Activated T-cell treated with anti-CD3 and anti-CD28 coated beads, Interleukin-2, amount 50 U/mL, for 24 hours (primary cell): Measurements from ENCODE around the gene PHYKPL.
A peak's percentile ranks its signal among the peaks of the same experiment; 100 is the strongest.
"Not testable (repeated sequence)": the region's sequence is repeated elsewhere in the genome, so short reads cannot be mapped to it uniquely, and the experiment has no call there.

Source experiments
- DNase-seq: peaks from one replicate; pipeline ENCODE4 v3.0.0-alpha.2; 2020
- H3K27ac Mint-ChIP-seq: 2 replicates; pipeline ENCODE4 v1.8.0; 2020; ENCODE audit warnings: mild to moderate bottlenecking, mixed read lengths
- H3K27me3 Mint-ChIP-seq: 2 replicates; pipeline ENCODE4 v1.8.0; 2020; ENCODE audit warnings: mixed read lengths
- H3K36me3 Mint-ChIP-seq: 2 replicates; pipeline ENCODE4 v1.8.0; 2020; ENCODE audit warnings: low read depth, mixed read lengths
- H3K4me1 Mint-ChIP-seq: 2 replicates; pipeline ENCODE4 v1.8.0; 2020; ENCODE audit warnings: low read depth, mixed read lengths
- H3K4me3 Mint-ChIP-seq: 2 replicates; pipeline ENCODE4 v1.8.0; 2020; ENCODE audit warnings: mild to moderate bottlenecking, moderate library complexity, mixed read lengths
- H3K9me3 Mint-ChIP-seq: 2 replicates; pipeline ENCODE4 v1.8.0; 2020; ENCODE audit warnings: mixed read lengths

PHYKPL gene

DNA sequence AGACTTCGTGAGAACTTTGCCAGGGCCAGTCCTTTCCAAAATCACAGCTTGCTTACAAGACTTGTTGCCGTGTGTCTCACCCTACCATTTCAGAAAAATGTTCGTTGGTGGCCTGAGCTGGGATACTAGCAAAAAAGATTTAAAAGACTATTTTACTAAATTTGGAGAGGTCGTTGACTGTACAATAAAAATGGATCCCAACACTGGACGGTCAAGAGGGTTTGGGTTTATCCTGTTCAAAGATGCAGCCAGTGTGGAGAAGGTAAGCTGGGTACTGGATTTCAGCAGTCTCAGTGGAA is 26.9 kb downstream of the PHYKPL start:
- H3K27ac Mint-ChIP-seq, result peak overlapping the region; percentile 94
- H3K4me3 Mint-ChIP-seq, result peak overlapping the region; percentile 91
- H3K4me1 Mint-ChIP-seq, result peaks cover 42% of the 10 kb centered on the region
- H3K9me3 Mint-ChIP-seq, result no peaks in the 10 kb centered on the region
- H3K36me3 Mint-ChIP-seq, result peaks cover 59% of the 10 kb centered on the region
- H3K27me3 Mint-ChIP-seq, result peaks cover 2% of the 10 kb centered on the region
- no peak for DNase-seq

DNA sequence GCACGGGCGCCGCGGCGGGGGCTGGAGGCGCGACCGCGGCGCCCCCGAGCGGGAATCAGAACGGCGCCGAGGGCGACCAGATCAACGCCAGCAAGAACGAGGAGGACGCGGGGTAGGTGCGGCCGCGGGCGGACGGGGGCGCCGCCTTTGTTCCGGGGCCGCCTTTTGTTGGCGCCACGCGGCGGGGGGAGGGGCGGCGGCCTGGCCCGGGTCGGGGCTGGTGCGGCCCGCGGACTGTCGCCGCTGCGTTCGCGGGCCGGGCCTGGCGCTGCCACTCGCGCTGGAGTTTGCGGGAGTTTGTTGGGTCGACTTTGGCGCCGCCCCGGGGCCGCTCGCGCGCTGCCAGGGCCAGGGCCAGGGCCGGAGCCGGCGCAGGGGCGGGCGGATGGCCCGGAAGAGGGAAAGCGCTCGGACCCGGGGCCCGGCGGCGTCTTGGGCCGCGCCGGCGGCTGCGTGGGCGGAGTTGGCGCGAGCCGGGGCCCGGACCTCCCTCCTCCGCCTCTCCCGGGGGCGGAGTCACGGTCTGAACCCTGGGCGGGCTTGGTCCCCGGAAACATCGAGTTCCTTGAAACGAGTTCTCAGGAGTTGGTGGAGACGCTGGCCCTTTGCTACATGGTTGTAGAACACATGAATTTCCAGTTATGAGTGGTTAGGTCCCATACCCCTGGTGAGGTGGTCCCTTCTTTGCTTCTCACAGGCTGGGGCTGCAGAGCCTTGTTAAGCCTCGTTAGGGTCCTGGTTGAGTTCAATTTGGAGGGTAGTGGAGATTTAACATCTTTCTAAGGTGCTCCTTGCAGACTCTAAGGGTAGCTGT is 27.5 kb downstream of the PHYKPL start:
- Mint-ChIP-seq H3K4me1 (peaks cover 39% of the 10 kb centered on the region), H3K36me3 (peaks cover 54% of the 10 kb centered on the region), H3K9me3 (no peaks in the 10 kb centered on the region), H3K4me3 (peak overlapping the region; percentile 96), H3K27me3 (peaks cover 2% of the 10 kb centered on the region), H3K27ac (peak overlapping the region; percentile 94)
- peak; percentile 83 for DNase-seq

DNA sequence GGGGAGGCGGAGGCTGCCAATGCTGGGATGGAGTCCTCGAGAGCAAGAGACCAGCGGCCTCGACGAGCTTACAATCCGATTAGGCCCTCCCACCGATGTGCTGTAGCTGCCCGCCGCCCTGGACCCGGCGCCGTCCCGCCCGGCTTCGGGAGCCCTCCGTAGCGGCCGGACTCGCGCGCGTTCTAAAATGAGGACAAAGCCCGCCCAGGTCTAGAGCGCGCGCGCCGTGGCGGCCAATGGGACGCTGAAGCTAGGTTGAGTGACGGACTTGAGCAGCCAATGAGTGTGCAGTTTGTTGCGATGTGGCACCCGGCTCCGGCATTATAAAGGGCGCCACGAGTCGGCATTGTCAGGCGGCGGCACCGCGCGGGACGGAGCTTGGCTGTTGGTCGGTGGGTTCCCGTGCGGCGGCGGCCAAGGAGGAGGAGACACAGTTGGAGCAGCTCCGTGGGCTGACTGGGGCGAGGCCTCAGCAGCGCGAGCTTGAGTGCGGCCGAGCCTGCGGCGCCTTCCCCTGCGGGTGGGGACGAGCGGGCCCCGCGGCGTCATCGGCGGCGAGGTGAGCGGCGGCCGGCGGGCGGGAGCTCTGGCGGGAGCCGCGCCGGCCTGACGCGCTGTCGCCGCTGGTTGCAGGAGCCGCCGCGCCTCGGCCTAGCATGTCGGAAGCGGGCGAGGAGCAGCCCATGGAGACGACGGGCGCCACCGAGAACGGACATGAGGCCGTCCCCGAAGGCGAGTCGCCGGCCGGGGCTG is 28.2 kb downstream of the PHYKPL start, which contains the start of gene HNRNPAB:
Gene HNRNPAB (plus strand): TSS at position 352 of the 753 bp plus-strand sequence. CDS start 305 bp downstream, at position 657.
- DNase-seq, result peak; percentile 98
- peaks cover 46% of the 10 kb centered on the region for H3K36me3 Mint-ChIP-seq
- H3K4me1 Mint-ChIP-seq, result peaks cover 36% of the 10 kb centered on the region
- peak within 1 kb of the TSS; percentile 96 for H3K4me3 Mint-ChIP-seq
- H3K27me3 Mint-ChIP-seq, result peaks cover 2% of the 10 kb centered on the region
- H3K9me3 Mint-ChIP-seq, result no peaks in the 10 kb centered on the region
- peak within 1 kb of the TSS; percentile 100 for H3K27ac Mint-ChIP-seq

DNA sequence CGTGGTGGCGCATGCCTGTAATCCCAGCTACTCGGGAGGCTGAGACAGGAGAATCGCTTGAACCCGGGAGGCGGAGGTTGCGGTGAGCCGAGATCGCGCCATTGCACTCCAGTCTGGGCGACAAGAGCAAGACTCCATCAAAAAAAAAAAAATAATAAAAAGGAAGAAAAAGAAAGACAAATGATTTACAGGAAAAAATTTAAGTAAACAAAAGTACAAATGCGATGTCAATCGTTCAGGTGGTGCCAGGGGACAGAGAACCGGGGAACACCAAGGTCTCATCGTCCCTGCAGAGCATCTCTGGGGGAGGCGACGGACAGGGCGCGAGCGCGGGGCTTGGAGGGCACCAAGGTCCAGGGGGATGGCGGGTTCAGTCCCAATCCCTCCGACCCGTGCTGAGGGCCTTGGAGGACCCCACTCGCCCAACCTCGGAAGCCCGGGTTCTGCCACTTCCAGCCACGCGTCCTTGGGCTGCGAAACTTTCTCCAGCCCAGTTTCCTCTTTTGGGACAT is 28.9 kb downstream of the PHYKPL start:
- peaks cover 39% of the 10 kb centered on the region for H3K36me3 Mint-ChIP-seq
- peak overlapping the region; percentile 100 for H3K27ac Mint-ChIP-seq
- peak overlapping the region; percentile 96 for H3K4me3 Mint-ChIP-seq
- peaks cover 2% of the 10 kb centered on the region for H3K27me3 Mint-ChIP-seq
- H3K9me3 Mint-ChIP-seq, result no peaks in the 10 kb centered on the region
- H3K4me1 Mint-ChIP-seq, result peaks cover 30% of the 10 kb centered on the region
- no peak for DNase-seq

DNA sequence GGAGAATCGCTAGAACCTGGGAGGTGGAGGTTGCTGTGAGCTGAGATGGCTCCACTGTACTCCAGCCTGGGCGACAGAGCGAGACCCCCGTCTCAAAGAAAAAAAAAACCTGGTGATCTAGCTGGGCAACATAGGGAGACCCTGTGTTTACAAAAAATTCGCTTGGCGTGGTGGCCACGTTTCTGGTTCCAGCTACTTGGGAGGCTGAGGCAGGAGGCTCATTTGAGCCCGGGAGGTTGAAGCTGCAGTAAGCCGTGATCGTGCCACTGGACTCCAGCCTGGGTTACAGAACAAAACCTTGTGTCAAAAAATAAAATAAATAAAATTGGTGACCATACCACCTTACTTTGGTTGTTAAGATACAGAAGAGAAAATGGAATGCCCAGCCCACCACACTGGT is 30.1 kb downstream of the PHYKPL start:
- Mint-ChIP-seq H3K36me3 (peaks cover 28% of the 10 kb centered on the region), H3K9me3 (no peaks in the 10 kb centered on the region), H3K27ac (peak overlapping the region; percentile 22), H3K27me3 (peaks cover 2% of the 10 kb centered on the region), H3K4me1 (peaks cover 23% of the 10 kb centered on the region), H3K4me3 (peak overlapping the region; percentile 70)
- DNase-seq, result peak; percentile 7

DNA sequence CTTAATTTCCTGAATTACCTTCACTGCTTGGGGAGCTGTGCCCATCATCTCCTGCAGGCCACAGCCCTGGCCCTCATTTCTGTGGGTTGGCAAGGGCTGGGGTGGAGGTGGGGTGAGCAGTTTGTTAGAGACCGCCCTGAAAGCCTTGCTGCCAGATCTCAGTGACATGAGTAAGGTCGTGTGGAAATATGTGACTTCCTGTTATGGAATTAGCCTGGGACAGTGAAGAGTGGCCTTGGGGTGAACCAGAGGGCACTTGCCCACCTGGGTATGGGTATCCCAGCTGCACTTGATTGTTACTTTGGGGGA is 30.7 kb downstream of the PHYKPL start:
- peaks cover 17% of the 10 kb centered on the region for H3K4me1 Mint-ChIP-seq
- no peak overlapping the region for H3K4me3 Mint-ChIP-seq
- H3K9me3 Mint-ChIP-seq, result no peaks in the 10 kb centered on the region
- peaks cover 21% of the 10 kb centered on the region for H3K36me3 Mint-ChIP-seq
- H3K27me3 Mint-ChIP-seq, result peaks cover 2% of the 10 kb centered on the region
- H3K27ac Mint-ChIP-seq, result no peak overlapping the region
- peak; percentile 20 for DNase-seq

DNA sequence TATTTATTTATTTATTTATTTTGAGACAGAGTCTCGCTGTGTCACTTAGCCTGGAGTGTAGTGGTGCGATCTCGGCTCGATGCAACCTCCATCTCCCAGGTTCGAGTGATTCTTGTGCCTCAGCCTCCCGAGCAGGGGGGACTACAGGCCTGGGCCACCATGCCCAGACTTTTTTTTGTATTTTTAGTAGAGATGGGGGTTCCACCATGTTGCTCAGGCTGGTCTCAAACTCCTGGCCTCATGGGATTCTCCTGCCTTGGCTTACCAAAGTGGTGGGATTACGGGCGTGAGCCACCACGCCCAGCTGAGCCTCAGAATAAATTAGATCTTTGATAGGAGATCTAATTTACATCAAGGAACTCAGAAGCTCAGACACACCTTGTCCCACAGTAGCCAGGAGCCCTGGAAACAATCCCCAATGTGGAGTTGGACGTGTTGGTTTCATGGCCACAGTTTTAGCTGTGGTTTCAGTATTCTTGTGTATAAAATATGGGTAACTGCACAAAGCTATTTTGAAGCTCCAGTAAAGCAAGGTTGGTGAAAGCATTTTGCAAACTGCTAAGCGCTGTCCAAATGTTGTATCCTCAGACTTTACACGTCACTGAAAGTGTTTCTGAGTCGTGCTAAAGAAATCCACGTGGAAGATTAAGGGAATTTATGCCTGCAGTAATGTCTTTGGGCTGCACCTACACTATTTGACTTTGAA is 31.2 kb downstream of the PHYKPL start:
- peaks cover 16% of the 10 kb centered on the region for H3K36me3 Mint-ChIP-seq
- no peak overlapping the region for H3K4me3 Mint-ChIP-seq
- H3K27ac Mint-ChIP-seq, result no peak overlapping the region
- peaks cover 2% of the 10 kb centered on the region for H3K27me3 Mint-ChIP-seq
- no peaks in the 10 kb centered on the region for H3K9me3 Mint-ChIP-seq
- peak; percentile 14 for DNase-seq
- H3K4me1 Mint-ChIP-seq, result peaks cover 12% of the 10 kb centered on the region

DNA sequence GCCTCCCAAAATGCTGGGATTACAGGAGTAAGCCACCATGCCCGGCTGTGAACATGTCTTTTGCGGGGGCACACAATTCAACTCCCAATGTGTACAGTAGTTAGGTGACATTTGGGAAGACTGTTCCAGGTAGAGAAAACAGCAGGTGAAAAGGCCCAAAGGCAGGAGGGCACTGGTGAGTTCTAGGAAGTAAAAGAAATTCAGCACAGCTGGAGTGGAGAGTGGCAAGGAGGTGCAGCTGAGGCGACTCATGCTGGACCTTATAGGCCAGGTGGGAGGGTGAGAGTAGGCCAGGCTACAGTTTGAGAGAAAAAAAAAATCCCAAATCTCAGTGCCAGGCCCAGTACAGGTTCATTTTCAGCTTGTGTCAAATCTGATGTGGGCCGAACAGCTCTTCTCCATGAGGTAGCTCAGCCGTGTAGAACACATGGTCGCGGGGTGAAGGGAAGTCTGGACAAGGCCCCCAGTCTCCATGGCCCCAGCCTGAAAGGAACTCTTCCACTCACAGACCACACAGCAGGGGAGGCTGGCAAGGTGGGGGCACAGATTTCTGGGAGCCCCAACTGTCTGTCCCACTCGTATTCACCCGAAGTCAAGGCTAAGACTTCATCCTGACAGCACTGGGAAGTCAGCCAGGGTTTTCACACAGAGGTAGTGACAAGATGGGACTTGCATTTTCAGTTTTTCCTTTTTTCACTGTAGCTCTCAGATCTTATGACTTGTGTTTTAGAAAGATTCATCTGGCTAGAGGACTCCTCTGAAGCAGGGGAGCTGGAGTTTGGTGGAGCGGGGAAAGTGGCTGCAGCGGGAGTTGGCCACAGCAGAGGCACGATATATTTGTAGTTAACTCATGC is 32.8 kb downstream of the PHYKPL start:
- peak; percentile 17 for DNase-seq
- Mint-ChIP-seq H3K4me3 (no peak overlapping the region), H3K27ac (no peak overlapping the region), H3K36me3 (peaks cover 4% of the 10 kb centered on the region), H3K9me3 (no peaks in the 10 kb centered on the region), H3K27me3 (peaks cover 2% of the 10 kb centered on the region), H3K4me1 (peaks cover 6% of the 10 kb centered on the region)

DNA sequence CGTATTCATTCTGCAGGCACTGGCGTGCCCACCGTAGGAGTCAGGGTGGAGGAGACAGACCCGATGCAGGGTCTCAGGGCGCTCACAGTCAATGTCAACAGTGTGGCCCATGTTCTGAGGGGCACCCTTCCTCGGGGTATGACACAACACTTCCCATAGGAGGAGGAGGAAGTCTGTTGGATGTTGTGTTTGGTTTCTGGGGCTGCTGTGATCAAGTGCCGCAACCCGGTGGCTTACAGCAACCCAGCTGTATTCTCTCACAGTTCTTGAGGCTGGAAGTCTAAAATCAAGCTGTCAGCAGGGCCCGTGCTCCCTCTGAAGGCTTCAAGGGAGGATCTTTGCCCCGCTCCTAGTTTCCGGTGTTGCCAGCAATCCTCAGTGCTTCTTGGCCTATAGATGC is 33.9 kb downstream of the PHYKPL start:
- Mint-ChIP-seq H3K27ac (no peak overlapping the region), H3K27me3 (peaks cover 11% of the 10 kb centered on the region), H3K4me1 (peaks cover 11% of the 10 kb centered on the region), H3K4me3 (no peak overlapping the region), H3K36me3 (no peaks in the 10 kb centered on the region), H3K9me3 (no peaks in the 10 kb centered on the region)
- peak; percentile 9 for DNase-seq

DNA sequence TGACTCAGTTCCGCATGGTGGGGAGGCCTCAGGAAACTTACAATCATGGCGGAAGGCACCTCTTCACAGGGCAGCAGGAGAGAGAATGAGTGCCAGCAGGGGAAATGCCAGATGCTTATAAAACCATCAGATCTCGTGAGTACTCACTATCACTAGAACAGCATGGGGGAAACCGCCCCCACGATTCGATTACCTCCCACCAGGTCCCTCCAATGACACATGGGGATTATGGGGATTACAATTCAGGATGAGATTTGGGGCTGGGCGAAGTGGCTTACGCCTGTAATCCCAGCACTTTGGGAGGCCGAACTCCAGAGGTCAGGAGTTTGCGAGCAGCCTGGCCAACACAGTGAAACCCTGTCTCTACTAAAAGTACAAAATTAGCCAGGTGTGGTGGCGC is 34.5 kb downstream of the PHYKPL start:
- H3K27ac Mint-ChIP-seq, H3K36me3 Mint-ChIP-seq, H3K9me3 Mint-ChIP-seq, H3K4me3 Mint-ChIP-seq: not testable (repeated sequence)
- DNase-seq, result peak; percentile 11
- peaks cover 15% of the 10 kb centered on the region for H3K4me1 Mint-ChIP-seq
- peaks cover 16% of the 10 kb centered on the region for H3K27me3 Mint-ChIP-seq

DNA sequence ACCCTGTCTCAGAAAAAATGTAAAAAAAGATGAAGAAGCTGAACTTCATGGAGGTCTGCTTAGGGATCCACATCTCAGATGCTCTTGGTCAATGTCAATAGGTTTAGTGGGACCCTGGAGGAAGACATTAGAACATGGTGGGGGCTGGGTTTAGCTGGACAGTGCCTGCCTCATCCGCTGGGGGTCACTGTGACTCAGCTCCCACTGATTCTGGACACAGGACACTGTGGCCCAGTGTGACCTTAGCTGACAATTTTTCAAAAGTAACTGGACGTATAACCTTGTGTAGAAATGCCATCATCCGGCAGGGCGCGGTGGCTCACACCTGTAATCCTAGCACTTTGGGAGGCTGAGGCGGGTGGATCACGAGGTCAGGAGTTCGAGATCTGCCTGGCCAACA is 35.6 kb downstream of the PHYKPL start:
- no peaks in the 10 kb centered on the region for H3K9me3 Mint-ChIP-seq
- no peaks in the 10 kb centered on the region for H3K36me3 Mint-ChIP-seq
- DNase-seq, result no peak
- H3K4me1 Mint-ChIP-seq, result peaks cover 17% of the 10 kb centered on the region
- H3K27ac Mint-ChIP-seq, result no peak overlapping the region
- peaks cover 23% of the 10 kb centered on the region for H3K27me3 Mint-ChIP-seq
- H3K4me3 Mint-ChIP-seq, result no peak overlapping the region

DNA sequence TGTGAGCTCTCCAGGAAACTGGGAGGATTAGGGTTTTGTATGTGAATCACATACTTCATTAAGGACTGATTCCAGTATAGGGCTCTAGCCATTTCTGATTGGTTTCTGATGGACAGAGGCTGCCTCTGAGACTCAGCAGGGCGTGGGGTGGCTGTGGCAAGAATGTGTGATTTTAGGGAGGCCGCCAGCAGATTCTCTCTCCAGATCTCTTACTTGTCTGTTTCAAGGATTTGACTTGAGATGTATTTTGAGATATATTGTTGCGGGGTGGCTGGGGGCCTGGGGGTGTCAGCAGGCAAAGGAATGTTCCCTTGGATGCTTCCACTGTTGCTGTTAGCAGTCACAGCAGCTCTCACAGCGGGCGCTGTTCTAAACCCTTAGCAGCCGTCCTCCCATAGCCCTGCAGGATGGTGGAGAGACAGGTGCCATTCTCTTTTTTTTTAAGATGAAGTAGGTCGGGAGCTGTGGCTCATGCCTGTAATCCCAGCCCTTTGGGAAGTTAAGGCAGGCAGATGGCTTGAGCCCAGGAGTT is 36.3 kb downstream of the PHYKPL start:
- Mint-ChIP-seq H3K27ac (no peak overlapping the region), H3K36me3 (no peaks in the 10 kb centered on the region), H3K9me3 (no peaks in the 10 kb centered on the region), H3K27me3 (peaks cover 25% of the 10 kb centered on the region), H3K4me3 (no peak overlapping the region), H3K4me1 (peaks cover 17% of the 10 kb centered on the region)
- no peak for DNase-seq

DNA sequence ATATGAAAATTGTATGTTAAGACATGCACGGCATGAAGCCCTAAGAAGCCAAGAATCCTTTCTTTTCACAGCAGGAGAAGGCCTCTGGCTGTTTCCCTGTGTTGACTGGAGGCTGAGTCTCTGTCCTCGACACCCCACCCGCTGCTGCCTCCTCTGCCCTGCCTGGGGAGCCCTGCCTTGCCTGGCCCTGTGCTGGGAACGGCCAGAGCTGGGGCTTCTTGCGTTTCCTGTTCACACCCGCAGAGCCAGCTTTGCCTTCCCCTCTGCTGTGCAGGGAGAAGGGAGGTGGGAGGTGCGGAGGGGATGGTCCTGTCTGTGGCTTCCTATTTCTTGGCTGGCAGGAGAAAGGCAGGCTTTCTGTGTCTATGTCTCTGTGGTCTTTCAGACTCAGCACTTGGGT is 38.6 kb downstream of the PHYKPL start:
- Mint-ChIP-seq H3K27me3 (peaks cover 28% of the 10 kb centered on the region), H3K9me3 (no peaks in the 10 kb centered on the region), H3K4me1 (peaks cover 17% of the 10 kb centered on the region), H3K4me3 (no peak overlapping the region), H3K27ac (no peak overlapping the region), H3K36me3 (no peaks in the 10 kb centered on the region)
- no peak for DNase-seq
